ENCODE data around the gene CAMKK1. TPM values are rescaled to one million over a fixed set of nuclear protein-coding genes. Genes with fewer than 3 reads are reported as not detected.

CAMKK1 gene
- polyA plus RNA-seq, 1 donor = 9.3 TPM

DNA sequence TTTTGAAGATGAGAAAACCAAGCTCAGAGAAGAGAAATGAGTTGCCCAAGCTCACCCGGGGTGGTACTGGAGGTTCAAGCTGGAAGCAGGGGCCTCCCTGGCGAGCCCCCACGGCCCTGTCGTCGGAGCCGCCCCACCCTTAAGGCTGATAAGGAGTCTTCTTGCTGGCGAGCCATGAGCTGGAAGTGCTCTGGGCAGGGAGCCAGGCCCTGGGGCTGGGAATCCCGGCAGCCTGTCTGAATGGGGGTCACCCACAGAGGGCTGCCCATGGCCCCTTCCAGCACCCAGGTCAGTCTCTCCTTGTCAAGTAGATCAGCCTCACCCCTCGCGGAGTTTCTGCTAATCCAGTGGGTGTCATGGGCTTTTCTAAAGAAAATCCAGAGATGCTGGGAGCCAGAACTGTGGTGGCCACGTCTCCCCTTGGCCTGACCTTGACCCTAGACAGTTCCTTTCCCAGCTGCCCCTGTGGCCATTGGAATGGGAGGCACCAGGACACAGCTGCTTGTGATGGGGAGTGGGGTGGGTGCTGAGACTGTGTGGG lies 24.6 kb upstream of the CAMKK1 start:
- DNase-seq = no peak

DNA sequence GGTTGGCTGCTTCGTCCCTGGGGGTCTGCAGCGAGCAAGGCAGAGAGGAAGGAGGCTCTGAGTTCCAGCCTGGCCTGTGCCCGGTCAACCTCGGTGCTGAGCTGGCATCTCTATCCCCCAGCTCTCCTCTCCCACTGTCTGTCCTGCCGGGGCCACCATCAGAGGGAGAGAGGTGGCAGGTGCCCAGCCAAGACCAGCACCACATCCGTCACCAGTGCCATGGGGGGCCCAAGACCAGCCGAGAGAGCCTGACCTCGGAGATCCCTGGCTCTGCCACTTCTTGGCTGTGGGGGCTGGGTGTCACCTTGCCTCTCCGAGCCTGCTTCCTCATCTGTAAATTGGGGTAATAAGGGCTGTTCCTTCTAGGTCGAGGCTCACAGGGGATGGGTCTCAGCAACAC lies 24.0 kb upstream of the CAMKK1 start:
- DNase-seq = no peak

DNA sequence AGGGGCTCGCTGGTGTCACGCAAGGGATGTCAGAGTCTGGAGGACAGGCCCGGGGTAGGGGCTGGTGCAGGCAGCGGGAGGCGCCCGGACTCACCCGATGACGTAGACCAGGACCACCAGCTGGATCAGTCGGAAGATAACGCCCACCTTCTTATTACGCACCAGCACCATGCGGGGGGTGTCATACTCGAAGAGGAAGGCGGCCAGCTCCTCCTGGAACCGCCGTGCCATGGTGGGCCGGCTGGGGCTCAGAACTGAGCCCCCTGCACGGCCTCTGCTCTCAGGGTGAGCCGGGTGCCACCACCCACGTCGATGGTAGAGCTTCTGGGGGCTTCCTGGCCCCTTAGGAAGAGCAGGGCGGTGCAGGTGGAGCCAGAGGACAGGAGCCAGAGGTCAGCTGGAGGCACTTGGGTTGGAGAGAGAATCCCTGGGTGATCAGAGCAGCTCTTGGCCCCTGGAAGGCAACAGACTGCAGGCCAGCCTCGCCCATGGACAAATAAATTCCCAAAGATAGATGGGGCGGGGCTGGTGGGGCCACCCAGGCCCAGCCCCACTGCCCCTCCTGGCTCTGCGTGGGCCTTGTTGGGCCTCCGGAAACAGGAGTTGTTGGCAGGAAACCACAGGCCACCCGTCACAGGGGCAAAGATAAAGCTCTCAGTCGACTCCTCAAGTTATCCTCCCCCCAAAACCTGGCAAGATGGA lies 23.3 kb upstream of the CAMKK1 start, which contains the start of gene P2RX1:
P2RX1 (minus strand) TSS at position 471 of the 702 bp plus-strand sequence; CDS start at position 231, 240 bp downstream.
- no peak for DNase-seq

GRCh38 chr17:3915581-3915994 lies 22.7 kb upstream of the CAMKK1 start:
- no peak for DNase-seq

DNA sequence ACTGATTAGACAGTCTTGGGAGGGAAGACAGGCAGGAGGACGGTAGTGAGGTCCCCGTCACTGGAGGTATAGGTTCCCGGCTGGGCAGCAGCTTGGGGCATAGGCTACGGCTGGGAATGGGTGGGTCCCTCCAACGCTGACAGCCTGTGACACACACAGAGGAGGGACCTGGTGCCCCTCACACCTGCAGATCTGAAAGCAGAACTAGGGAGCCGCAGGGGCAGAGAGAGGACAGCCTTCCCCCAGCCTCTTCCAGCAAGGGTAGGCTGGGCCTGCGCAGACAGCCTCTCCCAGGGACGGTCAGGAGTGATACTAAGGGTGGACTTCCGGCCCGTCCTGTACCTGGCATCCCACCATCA lies 21.4 kb upstream of the CAMKK1 start:
- DNase-seq = no peak

GRCh38 chr17:3913531-3914311 lies 20.9 kb upstream of the CAMKK1 start:
- peak; percentile 76 for DNase-seq

GRCh38 chr17:3912827-3913226 lies 20.0 kb upstream of the CAMKK1 start:
- DNase-seq = no peak

DNA sequence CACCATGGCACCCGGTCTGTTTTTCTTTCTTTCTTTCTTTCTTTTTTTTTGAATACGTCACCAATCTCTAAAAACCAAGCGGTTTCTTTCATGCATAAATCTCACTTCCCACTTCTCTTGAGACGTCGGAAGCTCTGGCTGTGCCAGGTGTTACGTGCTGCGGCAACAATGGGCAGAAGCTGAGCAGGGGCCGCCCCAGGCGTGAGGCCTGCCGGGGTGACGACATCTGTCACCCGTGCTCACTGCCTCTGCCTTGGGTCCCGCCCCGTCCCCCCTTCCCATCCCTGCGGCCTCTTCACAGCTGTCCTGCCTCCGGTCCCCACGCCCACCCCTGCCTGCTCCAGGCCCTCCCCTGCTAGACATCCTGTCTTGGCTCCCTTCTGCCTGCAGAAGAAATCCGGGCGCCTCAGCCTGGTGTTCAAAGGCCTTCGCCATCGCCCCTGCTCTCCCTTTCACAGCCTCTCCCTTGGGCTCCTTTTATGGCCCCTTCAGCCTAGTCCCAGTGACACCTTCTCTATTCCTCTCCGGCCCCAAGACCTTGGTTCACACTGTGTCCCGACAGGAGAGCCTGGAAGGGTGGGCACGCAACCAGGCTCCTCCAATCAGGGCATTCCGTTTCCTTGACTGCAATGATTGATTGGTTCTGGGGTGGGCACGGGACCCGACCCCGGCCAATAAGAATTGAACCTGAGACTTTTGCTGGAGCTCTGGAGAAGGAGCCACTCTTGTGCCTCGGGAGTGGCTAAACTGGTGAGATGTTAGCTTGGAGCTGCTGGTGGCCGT lies 18.6 kb upstream of the CAMKK1 start:
- peak; percentile 74 for DNase-seq

DNA sequence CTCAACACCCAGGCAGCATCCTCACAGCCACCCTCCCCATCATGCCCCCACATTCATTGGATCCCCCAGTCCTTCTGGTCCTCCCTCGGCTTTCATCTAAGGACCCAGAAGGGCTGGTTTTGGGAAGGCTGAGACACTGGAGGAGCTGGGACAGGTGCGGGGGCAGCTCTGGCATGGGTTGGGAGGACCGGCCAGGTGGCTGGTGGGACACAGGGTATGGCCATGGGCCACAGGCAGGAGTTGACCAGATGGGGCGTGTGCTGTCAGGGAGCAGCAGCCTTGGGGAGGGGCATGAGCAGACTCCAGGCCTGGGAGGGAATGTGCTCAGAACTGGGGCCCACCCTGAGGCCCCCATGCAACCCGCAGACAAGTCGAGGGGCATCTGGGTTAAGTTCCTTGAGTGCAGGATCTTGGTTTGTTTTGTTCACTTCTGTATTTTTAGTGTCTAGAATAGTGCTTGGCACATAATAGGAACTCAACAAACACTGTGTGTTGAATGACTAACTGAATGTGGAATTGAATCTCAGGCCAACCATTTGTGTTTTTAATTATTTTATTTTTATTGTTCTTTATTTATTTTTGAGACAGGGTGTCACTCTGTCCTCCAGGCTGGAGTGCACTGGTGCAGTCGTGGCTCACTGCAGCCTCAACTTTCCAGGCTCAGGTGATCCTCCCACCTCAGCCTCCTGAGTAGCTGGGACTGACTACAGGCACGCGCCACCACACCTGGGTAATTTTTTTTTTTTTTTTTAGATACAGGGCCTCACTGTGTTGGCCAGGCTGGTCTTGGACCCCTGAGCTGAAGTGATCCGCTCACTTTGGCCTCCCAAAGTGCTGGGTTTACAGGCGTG lies 17.8 kb upstream of the CAMKK1 start:
- DNase-seq = no peak

DNA sequence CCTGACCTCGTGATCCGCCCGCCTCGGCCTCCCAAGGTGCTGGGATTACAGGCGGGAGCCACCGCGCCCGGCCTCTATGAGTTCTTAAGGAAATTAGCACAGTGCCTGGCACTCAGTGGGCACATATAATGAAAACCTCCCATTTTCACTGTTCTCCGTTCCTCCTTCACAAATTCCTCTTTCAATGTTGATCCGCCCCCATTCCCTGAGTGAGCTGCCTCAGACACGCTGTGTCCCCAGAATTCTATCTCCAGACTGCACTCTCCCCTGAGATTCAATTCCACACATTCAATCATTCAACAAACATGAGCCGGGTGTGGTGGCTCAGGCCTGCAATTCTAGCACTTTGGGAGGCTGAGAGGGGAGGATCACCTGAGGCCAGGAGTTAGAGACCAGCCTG lies 16.4 kb upstream of the CAMKK1 start:
- no peak for DNase-seq

DNA sequence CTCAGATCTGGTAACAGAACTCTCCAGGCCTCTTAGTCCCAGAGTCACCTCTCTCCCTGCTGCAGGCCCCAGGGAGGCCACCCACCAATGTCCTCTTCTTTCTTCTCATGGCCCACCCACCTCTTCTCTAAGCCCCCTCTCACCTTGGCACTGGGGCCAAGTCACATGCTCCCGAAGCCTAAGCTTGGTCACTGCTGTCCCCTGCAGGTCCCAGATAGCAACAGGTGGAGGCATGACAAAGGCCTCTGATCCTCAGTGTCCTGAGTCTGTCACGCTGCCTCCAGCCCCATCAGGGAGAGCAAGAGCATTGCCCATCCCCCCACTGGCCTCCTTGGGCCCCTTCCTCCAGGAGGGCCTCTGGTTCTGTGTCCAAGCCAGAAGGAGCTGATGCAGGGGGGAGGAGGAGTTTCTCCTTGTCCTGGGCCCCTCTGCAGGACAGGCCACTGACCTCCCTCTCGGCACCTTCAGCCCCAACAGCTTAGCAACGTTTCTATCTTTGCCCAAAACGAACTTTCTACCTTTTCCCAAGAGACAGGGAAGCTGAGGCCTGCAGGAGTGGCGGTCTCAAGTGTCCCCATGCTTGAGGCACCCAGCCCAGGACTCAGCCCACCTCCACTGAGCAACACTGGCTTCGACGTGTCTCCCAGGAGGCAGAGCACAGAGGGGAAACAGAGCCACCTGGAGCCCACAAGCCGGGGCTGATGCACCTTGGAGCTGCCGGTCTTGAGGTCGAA lies 14.8 kb upstream of the CAMKK1 start:
- DNase-seq = no peak

GRCh38 chr17:3906881-3907280 lies 14.0 kb upstream of the CAMKK1 start:
- DNase-seq = no peak

- no peak for DNase-seq
These were observed 12.2 kb upstream of the CAMKK1 start for GRCh38 chr17:3905017-3905520.

DNA sequence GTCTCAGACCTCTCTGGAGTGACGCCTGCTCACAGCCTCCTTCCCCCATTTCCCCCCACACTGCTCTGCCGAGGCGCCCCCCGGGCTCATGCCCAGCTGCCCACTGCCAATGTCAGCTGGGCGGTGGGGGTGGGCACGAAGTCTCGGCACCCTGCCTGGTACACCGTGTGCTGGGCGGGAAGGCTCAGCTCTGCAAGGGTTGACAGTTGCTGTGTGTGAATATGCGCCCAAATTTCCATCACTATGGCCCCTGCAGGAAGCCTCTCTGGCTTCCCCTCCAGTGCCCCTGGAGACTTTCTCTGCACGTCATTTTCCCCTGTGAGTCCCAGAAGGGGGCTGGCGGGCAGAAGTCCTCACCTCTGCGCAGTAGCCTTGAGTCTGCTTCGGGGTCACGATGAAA lies 11.6 kb upstream of the CAMKK1 start:
- DNase-seq = no peak

- no peak for DNase-seq
These were observed 11.0 kb upstream of the CAMKK1 start for GRCh38 chr17:3903881-3904290.

DNA sequence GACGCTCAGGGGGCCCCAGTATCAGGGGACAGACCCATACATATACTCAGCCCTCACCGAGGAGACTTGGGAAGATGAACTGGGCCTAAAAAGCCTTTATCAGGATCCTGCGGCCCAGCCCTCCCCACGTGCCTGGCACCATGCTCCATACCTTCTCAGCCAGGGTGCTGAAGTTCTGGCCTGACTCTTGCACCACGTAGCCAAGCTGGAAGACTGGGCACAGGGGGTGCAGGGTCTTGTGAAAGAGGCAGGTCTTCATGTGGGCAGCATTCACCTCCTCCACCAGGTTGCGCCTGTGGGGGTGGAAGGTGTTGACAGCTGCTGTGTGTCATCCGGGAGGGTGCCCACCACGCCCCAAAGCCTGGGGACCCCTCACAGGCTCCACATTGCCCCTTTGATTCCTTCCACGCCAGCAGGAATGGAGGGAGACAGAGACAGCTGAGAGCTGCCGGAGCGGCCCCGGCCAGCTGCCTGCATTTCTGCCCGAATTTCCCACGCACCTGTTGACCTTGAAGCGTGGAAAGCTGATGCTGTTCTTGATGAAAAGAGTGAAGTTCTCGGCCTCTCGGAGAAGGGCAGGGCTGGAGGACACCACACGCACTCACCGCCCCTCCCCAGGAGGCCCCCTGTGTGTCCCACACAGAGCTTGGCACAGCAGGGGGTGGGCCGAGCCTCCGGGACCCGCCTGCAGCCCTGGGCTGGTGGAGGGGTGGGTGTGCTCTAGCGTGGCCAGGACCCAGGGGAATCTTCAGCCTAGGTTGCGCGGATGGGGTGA lies 10.4 kb upstream of the CAMKK1 start:
- DNase-seq = no peak

DNA sequence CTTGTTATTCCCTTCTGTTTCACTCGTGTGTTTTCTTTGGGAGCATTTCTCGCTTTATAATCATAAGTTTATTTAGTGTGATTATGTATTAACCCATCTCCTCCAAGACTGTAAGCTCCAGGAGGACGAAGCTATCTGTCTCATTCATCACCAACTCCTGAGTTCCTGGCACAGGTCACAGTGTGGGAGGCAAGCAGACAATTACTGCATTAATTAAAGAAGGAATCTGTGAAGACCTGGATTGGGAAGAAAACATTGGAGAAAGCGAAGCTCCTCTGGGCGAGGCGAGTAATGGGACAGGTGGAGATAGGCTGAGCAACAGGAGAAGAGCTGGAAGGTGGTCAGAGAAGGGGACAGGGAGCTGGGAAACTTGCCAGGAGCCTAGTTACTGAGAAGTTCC lies 7.8 kb upstream of the CAMKK1 start:
- DNase-seq = no peak

- DNase-seq = no peak
These were observed 4.9 kb upstream of the CAMKK1 start for GRCh38 chr17:3897731-3898130.

- DNase-seq = no peak
These were observed 4.0 kb upstream of the CAMKK1 start for GRCh38 chr17:3896968-3897235.

- DNase-seq = no peak
These were observed 3.5 kb upstream of the CAMKK1 start for GRCh38 chr17:3896108-3896967.

Data from hindlimb muscle (tissue), 1 donor.